Peyer's patch (tissue), 4 donors: ENCODE results near the gene SERINC2. TPM values are rescaled to one million over a fixed set of nuclear protein-coding genes. Genes with fewer than 3 reads are reported as not detected.

ENCODE experiments used
- DNase-seq, 3 donors: peaks; one replicate each; pipeline ENCODE4 v3.0.0-alpha.2; 2017 to 2019
- H3K27ac ChIP-seq, 4 donors: fragments of 200-600 bp; sonication (generic); one replicate each; pipeline ENCODE4 v1.5.1; 2016 to 2019
- H3K27me3 ChIP-seq, 2 donors: fragments of 200-600 bp; sonication (generic); one replicate each; pipeline ENCODE4 v1.5.1; 2019
- H3K36me3 ChIP-seq, 3 donors: fragments of 200-600 bp; sonication (generic); one replicate each; pipeline ENCODE4 v1.5.1; 2016 to 2019
- H3K4me1 ChIP-seq, 4 donors: fragments of 200-600 bp; sonication (generic); one replicate each; pipeline ENCODE4 v1.5.1; 2016 to 2019
- H3K4me3 ChIP-seq, 4 donors: fragments of 200-600 bp; sonication (generic); 1 replicate in 3 of 4; 2 replicates in 1 of 4; pipeline ENCODE4 v1.5.1; 2016 to 2019; ENCODE audit warnings: mild to moderate bottlenecking in 1 of 4
- H3K9me3 ChIP-seq, 4 donors: fragments of 200-600 bp; sonication (generic); one replicate each; pipeline ENCODE4 v1.5.1; 2016 to 2019; ENCODE audit warnings: mild to moderate bottlenecking in 1 of 4
- POLR2A ChIP-seq, 2 donors: fragments of 450-650 bp; IDR thresholded peaks; one replicate each; pipeline ENCODE4 v1.5.1; 2017; ENCODE audit warnings: antibody characterized with exemption in 2 of 2, mild to moderate bottlenecking in 2 of 2, moderate library complexity in 2 of 2
- total RNA-seq, 4 donors: library from RNA; depleted of rRNA; stranded (reverse); fragments of >200 nt; gene quantifications; one replicate each; pipeline ENCODE4 v1.1.0, GENCODE V29; 2016
- TF ChIP-seq, protein P1 (sequence below), 6 experiments: fragments of 450-650 bp in 4 of 6; fragments of 200-600 bp in 2 of 6; sonication (generic) in 1 of 6; IDR thresholded peaks; one replicate each; pipeline ENCODE4 v1.5.1; 2017 to 2019; ENCODE audit warnings: antibody characterized with exemption in 6 of 6, mild to moderate bottlenecking in 3 of 6, moderate library complexity in 1 of 6

SERINC2 gene
- total RNA-seq, 4 donors from 2014 or later: 36.3 to 229 (median 210) TPM

DNA sequence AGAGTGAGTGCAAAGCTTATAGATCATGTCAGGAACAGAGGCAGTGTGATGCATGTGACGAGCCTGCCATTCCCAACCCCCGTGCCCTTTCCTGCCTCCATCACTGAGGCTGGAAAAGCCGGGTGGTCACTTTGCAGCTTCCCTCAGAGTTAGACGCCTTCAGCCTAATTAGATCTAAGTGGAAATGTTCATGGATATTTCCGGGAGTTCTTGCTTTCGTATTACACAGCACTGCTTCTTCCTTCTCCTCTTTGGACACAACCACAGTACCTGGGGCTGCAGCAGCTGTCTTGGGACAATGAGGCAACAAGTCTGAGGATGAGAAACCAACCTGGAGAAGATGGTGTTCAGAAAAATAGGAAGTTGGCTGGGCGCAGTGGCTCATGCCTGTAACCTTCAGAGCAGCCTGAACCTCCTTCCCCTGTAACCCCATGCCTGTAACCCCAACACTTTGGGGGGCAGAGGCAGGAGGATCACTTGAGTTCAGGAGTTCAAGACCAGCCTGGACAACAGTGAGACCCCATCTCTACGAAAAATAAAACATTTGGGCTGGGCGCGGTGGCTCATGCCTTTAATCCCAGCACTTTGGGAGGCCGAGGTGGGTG is 24.5 kb downstream of the SERINC2 start:
- H3K9me3 ChIP-seq: no peaks in the 10 kb centered on the region
- TF ChIP-seq, protein P1, sequence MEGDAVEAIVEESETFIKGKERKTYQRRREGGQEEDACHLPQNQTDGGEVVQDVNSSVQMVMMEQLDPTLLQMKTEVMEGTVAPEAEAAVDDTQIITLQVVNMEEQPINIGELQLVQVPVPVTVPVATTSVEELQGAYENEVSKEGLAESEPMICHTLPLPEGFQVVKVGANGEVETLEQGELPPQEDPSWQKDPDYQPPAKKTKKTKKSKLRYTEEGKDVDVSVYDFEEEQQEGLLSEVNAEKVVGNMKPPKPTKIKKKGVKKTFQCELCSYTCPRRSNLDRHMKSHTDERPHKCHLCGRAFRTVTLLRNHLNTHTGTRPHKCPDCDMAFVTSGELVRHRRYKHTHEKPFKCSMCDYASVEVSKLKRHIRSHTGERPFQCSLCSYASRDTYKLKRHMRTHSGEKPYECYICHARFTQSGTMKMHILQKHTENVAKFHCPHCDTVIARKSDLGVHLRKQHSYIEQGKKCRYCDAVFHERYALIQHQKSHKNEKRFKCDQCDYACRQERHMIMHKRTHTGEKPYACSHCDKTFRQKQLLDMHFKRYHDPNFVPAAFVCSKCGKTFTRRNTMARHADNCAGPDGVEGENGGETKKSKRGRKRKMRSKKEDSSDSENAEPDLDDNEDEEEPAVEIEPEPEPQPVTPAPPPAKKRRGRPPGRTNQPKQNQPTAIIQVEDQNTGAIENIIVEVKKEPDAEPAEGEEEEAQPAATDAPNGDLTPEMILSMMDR (IDR thresholded peaks at IDR 0.05): no peak
- TF ChIP-seq POLR2A (IDR thresholded peaks at IDR 0.05): no peak
- H3K4me3 ChIP-seq: no peak overlapping the region
- peaks cover 0 to 10% (median 0%) of the 10 kb centered on the region in 4 donors for H3K4me1 ChIP-seq
- no peaks in the 10 kb centered on the region for H3K27me3 ChIP-seq
- H3K36me3 ChIP-seq: peaks cover 0 to 4% (median 0%) of the 10 kb centered on the region in 3 donors
- H3K27ac ChIP-seq: no peak overlapping the region
- no peak for DNase-seq

DNA sequence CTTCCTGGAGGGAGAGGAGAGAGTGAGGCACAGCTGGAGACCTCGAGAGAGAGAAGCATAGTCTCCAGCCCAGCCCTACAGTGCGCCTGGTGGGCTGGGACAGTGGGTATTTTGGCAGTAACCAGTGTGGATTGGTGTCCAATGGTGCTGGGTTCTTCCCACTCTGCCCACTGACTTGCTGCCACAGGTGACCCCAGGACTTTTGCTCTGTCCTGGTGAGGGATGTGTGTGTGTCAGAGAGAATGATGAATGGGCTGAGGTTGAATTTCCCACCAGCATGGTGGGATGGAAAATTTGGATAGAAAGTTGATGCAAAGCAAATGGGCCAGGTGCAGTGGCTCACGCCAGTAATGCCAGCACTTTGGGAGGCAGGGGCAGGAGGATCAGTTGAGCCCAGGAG is 26.3 kb downstream of the SERINC2 start:
- Histone ChIP-seq H3K9me3 (peaks cover 0 to 3% (median 0%) of the 10 kb centered on the region in 4 donors), H3K27me3 (no peaks in the 10 kb centered on the region)

DNA sequence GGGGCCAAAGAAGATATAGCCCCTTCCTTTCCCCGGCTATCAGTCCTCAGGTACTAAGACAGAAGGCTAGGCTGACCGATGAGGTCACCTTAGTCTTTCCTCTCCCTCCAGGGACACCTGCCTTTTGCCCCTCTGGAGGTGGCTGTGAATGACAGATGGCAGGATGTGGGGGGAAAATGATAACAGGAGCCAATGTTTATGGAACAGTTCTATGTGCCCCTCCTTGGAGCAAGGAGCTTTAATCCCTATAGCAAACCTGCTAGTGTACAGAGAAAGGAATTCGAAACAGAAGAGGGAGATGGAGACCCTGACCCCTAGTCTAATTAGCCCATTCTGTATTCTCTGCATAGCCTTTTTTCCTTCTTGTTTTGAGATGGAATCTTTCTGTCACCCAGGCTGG is 28.1 kb downstream of the SERINC2 start:
- Histone ChIP-seq H3K36me3 (no peaks in the 10 kb centered on the region), H3K4me1 (peaks cover 0 to 22% (median 0%) of the 10 kb centered on the region in 4 donors), H3K27ac (no peak overlapping the region), H3K27me3 (no peaks in the 10 kb centered on the region), H3K4me3 (no peak overlapping the region), H3K9me3 (peaks cover 0 to 3% (median 0%) of the 10 kb centered on the region in 4 donors)
- no peak for TF ChIP-seq POLR2A (IDR thresholded peaks at IDR 0.05)
- TF ChIP-seq, protein P1 (IDR thresholded peaks at IDR 0.05): no peak
- no peak for DNase-seq

More for the DNA sequence above, 26.3 kb downstream of the SERINC2 start:
- Histone ChIP-seq H3K27ac (no peak overlapping the region), H3K4me3 (no peak overlapping the region), H3K4me1 (peaks cover 0 to 12% (median 0%) of the 10 kb centered on the region in 4 donors), H3K36me3 (no peaks in the 10 kb centered on the region)
- TF ChIP-seq, protein P1 (IDR thresholded peaks at IDR 0.05): no peak
- no peak for TF ChIP-seq POLR2A (IDR thresholded peaks at IDR 0.05)
- DNase-seq: no peak

DNA sequence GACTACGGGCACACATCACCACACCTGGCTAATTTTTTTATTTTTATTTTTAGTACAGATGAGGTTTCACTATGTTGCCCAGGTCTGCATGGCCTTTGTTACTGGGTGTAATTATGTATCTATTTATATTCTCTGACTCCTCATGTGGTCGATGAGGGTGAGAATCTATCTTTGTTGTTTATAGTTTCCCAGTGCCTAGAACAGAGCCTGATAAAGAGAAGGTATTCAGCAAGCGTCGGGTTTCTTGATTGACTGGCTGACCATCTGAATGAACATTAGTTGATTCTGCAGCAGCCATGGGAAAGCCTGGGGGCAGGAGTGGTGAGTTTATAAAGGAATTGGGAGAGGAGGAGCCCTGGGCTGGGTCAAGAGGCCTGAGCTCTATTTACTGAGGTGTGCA is 28.5 kb downstream of the SERINC2 start:
- no peak overlapping the region for H3K27ac ChIP-seq
- no peaks in the 10 kb centered on the region for H3K36me3 ChIP-seq
- TF ChIP-seq, protein P1 (IDR thresholded peaks at IDR 0.05): no peak
- no peak for TF ChIP-seq POLR2A (IDR thresholded peaks at IDR 0.05)
- no peak overlapping the region for H3K4me3 ChIP-seq
- no peaks in the 10 kb centered on the region for H3K27me3 ChIP-seq
- peaks cover 0 to 22% (median 0%) of the 10 kb centered on the region in 4 donors for H3K4me1 ChIP-seq
- peaks cover 0 to 3% (median 0%) of the 10 kb centered on the region in 4 donors for H3K9me3 ChIP-seq
- DNase-seq: no peak

DNA sequence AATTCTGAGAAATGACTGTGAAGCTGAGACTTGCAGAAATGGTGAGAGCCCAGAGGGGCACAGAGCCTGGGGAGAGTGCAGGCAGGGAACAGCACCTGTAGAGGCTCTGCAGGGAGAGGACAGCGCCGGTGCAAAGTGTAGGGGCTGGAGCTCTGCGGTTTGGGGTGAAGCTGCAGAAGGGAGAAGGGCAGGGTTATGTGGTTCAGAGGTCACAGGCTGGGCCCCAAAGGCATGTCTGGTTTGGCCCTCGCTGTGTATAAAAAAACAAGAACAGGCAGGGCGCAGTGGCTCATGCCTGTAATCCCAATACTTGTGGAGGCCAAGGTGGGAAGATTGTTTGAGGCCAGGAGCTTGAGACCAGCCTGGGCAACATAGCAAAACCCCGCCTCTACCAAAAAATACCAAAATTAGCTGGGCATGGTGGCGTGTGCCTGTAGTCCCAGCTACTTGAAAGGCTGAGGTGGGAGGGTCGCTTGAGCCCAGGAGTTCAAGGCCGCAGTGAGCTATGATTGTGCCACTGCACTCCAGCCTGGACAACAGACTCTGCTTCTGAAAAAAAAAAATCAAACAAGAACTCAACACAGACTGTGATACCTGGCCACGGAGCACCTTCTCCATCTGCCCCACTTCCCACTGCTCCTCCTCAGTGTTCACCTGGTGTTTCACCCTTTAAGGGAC is 29.1 kb downstream of the SERINC2 start:
- Histone ChIP-seq H3K4me3 (no peak overlapping the region), H3K27ac (no peak overlapping the region), H3K36me3 (no peaks in the 10 kb centered on the region), H3K9me3 (peaks cover 0 to 3% (median 0%) of the 10 kb centered on the region in 4 donors), H3K27me3 (no peaks in the 10 kb centered on the region), H3K4me1 (peaks cover 0 to 22% (median 0%) of the 10 kb centered on the region in 4 donors)
- TF ChIP-seq POLR2A (IDR thresholded peaks at IDR 0.05): no peak
- TF ChIP-seq, protein P1 (IDR thresholded peaks at IDR 0.05): no peak
- DNase-seq: no peak
